GM21619 (cell line): ENCODE results near the gene LMBRD1.
"Not testable (repeated sequence)": the region's sequence is repeated elsewhere in the genome, so short reads cannot be mapped to it uniquely, and the experiment has no call there.

Source experiments
- ATAC-seq: cut with Tn5 transposase; IDR thresholded peaks from one replicate; pipeline ENCODE4 v1.9.1; 2021; ENCODE audit not compliant: unreplicated experiment

Gene LMBRD1

GRCh38 chr6:69756366-69756765, 40.4 kb downstream of the LMBRD1 start:
- no peak for ATAC-seq

DNA sequence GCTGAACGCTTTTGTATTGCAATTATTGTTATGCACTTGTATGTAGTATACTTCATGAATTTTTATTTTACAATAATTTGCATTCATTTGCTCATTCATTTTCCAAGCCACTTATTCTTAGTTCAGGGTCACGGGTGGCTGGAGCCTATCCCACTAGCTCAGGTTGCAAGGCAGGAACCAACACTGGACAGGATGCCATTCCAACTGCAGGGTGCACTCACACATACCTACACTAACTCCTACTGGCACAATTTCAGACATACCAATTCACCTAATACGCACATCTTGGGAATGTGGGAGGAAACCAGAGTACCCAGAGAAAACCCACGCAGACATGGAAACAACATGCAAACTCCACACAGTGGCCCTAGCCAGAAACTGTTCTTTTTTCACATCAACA, 61.8 kb downstream of the LMBRD1 start:
- no peak for ATAC-seq

GRCh38 chr6:69732640-69733039, 64.2 kb downstream of the LMBRD1 start:
- ATAC-seq = peak; percentile 80

DNA sequence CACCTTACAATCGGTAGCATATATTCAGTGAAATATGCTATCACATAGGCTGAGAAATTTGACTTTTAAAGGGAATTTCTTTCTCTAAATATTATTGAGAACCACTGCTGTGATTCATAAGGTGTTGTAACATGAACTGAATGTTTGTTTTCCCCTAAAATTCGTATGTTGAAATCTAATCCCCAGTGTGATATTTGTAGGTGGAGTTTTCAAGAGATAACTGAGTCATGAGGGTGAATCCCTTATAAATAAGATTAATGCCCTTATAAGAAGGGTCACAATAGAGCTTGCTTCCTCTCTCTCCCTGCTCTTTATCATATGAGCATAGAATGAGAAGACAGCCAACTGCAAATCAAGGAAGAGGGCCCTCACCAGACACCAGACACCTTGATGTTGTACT, 64.8 kb downstream of the LMBRD1 start:
- no peak for ATAC-seq

- no peak for ATAC-seq
Measured at GRCh38 chr6:69729870-69730449, 66.8 kb downstream of the LMBRD1 start.

GRCh38 chr6:69722683-69723082, 74.1 kb downstream of the LMBRD1 start:
- no peak for ATAC-seq

- ATAC-seq = peak; percentile 73
Measured at GRCh38 chr6:69719602-69720193, 77.1 kb downstream of the LMBRD1 start.

DNA sequence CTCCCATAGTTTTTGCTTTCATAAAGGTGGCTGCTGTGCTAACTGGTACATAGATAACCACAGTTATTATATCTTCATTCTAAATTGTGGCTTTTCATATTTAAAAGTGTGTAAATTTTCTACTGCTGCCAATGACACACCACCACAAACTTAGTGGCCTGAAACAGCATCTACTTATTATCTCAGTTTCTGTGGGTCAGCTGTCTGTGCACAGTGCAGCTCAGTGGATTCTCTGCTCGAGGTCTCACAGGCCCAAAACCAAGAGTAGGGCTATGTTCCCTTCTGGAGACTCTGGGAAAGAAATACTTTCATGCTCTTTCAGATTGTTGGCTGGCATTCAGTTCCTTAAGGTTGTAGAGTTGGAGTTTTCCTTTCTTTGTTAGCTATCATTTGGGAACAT, 90.1 kb downstream of the LMBRD1 start:
- no peak for ATAC-seq

DNA sequence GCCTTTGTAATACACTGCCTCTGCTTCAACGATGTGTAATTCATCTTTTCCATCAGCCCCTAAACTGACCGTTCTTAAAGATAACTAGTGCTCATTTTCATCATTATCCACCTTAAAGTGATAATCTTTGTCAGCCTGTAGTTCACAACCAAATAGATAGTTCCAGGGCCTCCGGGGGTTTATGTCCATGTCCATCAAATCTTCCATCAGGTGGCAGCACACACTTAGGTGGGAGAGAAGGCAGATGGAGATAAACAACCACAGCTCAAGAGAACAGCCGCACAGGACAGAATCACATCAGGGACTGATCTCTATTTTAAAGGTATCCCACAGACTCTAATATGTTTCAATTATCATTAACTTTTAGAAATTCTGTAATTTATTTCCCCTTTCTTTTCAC, 90.9 kb downstream of the LMBRD1 start:
- ATAC-seq = no peak

DNA sequence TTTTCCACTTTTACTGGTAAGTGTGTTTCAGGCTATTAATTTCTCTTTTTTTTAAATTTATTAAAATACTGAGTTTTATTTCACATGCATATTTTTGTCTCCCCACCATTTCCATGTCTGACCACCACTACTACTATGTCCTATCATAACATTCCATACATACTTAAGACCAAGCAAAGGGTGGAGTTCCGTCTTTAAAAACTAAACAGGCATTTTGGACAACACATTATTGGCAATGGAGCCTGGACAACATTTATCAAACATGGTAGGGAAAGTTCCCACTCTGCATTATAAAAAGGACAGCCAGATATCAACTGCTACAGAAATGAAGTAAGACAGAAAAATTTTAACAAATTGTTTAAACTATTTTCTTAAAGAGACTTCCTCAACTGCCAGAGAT, 91.9 kb downstream of the LMBRD1 start:
- ATAC-seq = no peak

DNA sequence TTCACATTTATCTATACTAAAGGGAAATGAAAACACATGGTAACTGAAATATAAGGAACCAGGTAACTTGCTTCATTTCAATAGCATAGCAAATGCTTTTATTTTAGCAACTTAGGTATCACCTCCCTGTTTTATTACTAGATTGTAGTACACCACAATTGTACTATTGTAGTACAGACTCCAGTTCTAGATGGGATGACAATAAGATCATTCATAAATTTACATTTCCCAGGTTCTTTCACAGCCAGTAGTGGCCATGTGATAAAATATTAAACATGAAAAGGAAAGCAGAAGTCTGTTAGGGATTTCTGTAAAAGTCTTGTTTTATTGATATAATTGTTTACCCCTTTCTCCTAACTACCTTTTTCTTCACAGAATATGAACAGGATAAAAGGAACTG, 97.2 kb downstream of the LMBRD1 start:
- no peak for ATAC-seq

GRCh38 chr6:69696273-69696672, 100.5 kb downstream of the LMBRD1 start:
- peak; percentile 64 for ATAC-seq

DNA sequence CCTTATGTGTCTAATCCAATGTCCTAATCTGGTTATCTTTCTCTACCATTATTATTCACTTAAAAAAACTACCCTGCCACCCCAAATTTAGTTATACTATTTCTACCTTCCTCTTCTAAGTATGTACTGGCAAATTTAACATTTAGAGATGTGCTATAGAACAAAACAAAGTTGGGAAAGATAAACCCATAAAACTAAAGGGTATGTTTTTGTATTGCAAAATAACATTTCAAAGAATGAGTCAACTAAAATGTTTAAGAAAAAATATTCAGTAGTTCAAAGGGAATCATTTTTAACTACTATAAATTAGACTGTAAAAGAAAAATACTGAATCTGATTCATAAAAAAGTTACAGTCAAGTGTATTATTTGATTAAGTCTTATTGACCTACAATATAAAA, 103.0 kb downstream of the LMBRD1 start:
- ATAC-seq = no peak

DNA sequence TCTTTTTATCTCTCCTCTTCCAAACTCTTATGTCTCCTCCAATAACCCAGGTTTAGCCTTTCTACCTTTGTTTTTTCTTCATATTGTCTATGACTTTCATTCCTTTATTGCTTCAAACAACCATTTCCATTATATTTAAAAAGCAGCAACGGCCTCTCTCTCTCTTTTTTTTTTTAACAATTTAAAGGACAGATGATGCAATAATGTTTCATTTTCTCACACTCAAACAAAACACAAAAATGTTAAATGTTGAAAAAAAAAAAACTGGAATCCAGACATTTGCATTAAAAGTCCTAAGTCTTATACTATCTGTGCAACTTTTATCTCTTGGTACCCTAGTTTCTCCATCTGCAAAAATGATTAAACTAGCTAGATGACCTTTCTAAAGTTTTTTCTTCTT, 105.8 kb downstream of the LMBRD1 start:
- ATAC-seq = no peak

DNA sequence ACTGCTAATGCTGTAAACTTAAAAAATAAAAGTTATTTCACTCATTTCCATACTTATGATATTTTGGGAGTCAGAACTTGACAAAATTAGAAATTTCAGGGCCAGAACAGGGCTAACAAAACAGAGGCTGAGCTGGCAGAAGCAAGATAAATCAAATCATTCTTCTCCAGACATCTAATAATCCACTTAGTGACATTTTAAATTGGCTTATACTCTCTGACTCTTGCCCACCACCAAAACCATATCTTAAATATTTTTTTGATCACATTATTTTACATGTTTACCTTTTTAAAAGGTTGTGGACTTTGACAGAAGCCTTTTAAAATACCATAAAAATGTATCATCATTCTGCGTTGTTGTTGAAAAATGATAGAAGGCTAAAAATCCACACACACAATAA, 116.5 kb downstream of the LMBRD1 start:
- ATAC-seq = no peak

DNA sequence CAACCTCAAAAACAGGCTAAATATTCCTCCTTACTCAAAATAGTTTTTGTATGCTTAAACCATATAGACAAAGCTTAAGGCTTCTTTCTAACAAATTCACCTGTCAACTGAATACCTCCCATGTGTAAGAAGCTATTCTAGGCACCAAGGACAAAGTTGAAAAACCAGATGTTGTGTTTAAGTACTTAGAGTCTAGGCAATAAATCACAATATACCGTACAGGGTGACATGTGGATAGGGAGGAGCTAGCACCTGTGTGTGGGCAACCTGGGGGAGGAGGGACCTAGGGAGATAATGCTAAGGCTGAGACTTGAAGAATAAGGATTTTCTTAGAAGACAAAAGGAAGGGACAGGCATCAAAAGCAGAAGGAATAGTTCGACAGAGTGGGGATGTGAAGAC, 123.5 kb downstream of the LMBRD1 start:
- ATAC-seq = no peak

- no peak for ATAC-seq
Measured at GRCh38 chr6:69668916-69669315, 127.9 kb downstream of the LMBRD1 start.

DNA sequence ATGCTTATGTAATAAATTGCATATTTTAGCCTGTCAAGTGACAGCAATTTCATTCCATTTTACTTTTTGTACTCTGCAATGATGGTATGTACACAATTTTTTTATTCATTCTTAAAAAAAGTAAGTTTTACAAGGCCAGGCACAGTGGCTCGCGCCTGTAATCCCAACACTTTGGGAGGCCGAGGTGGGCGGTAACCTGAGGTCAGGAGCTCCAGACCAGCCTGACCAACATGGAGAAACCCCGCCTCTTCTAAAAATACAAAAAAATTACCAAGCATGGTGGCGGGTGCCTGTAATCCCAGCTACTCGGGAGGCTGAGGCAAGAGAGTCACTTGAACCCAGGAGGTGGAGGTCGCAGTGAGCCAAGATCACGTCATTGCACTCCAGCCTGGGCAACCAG, 130.0 kb downstream of the LMBRD1 start:
- not testable (repeated sequence) for ATAC-seq

- ATAC-seq = no peak
Measured at GRCh38 chr6:69665437-69665836, 131.4 kb downstream of the LMBRD1 start.

DNA sequence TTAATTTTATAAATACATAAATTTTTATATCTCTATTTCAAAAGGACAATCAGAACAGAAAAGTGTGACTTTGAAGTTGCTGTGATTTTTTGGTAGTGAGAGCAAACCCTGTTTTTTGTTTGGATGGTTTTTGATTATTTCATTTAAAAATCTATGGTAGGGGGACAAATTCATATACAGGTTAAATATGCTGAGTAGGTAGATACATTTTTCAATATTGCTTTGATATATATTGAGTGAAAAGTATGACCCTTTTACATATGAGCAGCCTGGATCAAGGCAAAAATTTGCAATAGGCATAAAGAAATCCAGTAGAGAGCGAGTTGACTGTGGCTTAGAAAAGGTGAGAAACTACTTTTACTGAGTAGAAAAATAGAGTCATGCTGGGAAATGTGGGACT, 132.3 kb downstream of the LMBRD1 start:
- ATAC-seq = no peak

GRCh38 chr6:69663215-69663614, 133.6 kb downstream of the LMBRD1 start:
- no peak for ATAC-seq

- no peak for ATAC-seq
Measured at GRCh38 chr6:69650703-69651102, 146.1 kb downstream of the LMBRD1 start.

DNA sequence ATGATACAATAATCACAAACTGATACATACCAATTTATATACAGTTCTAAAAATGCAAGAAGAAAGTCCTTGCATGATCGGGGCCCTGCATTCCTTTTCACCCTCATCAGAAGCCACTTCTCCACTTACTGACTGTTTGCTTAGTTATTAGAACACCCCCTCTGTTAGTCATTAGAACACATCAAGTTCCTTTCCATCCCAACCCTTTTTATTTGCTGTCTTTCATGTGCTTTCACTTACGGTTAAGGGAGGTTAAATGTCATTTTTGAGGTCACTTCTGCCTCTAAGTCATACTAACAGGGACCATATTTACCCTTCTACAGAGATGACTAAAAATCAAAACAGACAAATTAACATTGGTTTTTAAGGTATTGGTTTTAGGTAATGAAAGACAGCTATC, 149.1 kb downstream of the LMBRD1 start:
- no peak for ATAC-seq
